ENCODE data around the gene VPS11. TPM values are rescaled to one million over a fixed set of nuclear protein-coding genes. Genes with fewer than 3 reads are reported as not detected.

VPS11 gene
- total RNA-seq, result 25.2 and 25.4 TPM in 2 replicates

GRCh38 chr11:119067371-119068222, at the start of gene VPS11:
Gene VPS11 (plus strand): TSS chr11:119067818. CDS start chr11:119067824, 6 bp downstream.

GRCh38 chr11:119018074-119018938, 49.3 kb upstream of the VPS11 start, which contains the start of the genes RPS25 and TRAPPC4:
Gene RPS25 (minus strand): TSS chr11:119018343. CDS start chr11:119018284, 59 bp downstream.
Gene TRAPPC4 (plus strand): TSS chr11:119018766. CDS start chr11:119018796, 30 bp downstream.

GRCh38 chr11:119030329-119031047, 37.1 kb upstream of the VPS11 start, which contains the start of gene SLC37A4:
Gene SLC37A4 (minus strand): TSS chr11:119030877.

GRCh38 chr11:119057000-119057769, 10.4 kb upstream of the VPS11 start, which contains the start of gene HYOU1:
Gene HYOU1 (minus strand): TSS chr11:119057205. CDS start chr11:119056160, 1,045 bp downstream.

GRCh38 chr11:119084663-119085436, 17.2 kb downstream of the VPS11 start, which contains the start of gene HMBS:
Gene HMBS (plus strand): TSS chr11:119084881. CDS start chr11:119085034, 153 bp downstream.

GRCh38 chr11:119101759-119102423, 34.3 kb downstream of the VPS11 start, which contains the start of gene DPAGT1:
Gene DPAGT1 (minus strand): TSS chr11:119101853. CDS start chr11:119101655, 198 bp downstream.

GRCh38 chr11:119106564-119107537, 39.2 kb downstream of the VPS11 start, which contains the start of gene C2CD2L:
Gene C2CD2L (plus strand): TSS chr11:119107344. CDS start chr11:119107742, 398 bp downstream.

GRCh38 chr11:119121008-119121810, 53.6 kb downstream of the VPS11 start, which contains the start of gene HINFP:
Gene HINFP (plus strand): TSS chr11:119121580. CDS start chr11:119126945, 5,365 bp downstream.

Other genes starting within 250 kb of the VPS11 start
- gene CXCR5, start 183.9 kb upstream of the VPS11 start, total RNA-seq, result not detected in 2 replicates
- gene BCL9L, start 141.9 kb upstream of the VPS11 start, total RNA-seq, result 41.5 and 57.4 TPM in 2 replicates
- not detected in 2 replicates for gene UPK2, start 111.5 kb upstream of the VPS11 start, total RNA-seq
- gene FOXR1, start 96.1 kb upstream of the VPS11 start, total RNA-seq, result not detected in 2 replicates
- 5.7 and 16.8 TPM in 2 replicates for gene CENATAC, start 69.7 kb upstream of the VPS11 start, total RNA-seq
- 2,131 and 3,333 TPM in 2 replicates for gene RPS25, start 49.5 kb upstream of the VPS11 start, total RNA-seq
- gene TRAPPC4, start 49.1 kb upstream of the VPS11 start, total RNA-seq, result 76.9 and 85.3 TPM in 2 replicates
- gene SLC37A4, start 36.9 kb upstream of the VPS11 start, total RNA-seq, result 12.2 and 12.8 TPM in 2 replicates
- 79.2 and 89.9 TPM in 2 replicates for gene HYOU1, start 10.6 kb upstream of the VPS11 start, total RNA-seq
- gene HMBS, start 17.1 kb downstream of the VPS11 start, total RNA-seq, result 9.6 and 13.2 TPM in 2 replicates
- 20.3 and 30.8 TPM in 2 replicates for gene DPAGT1, start 34.0 kb downstream of the VPS11 start, total RNA-seq
- 3.9 and 4.6 TPM in 2 replicates for gene C2CD2L, start 39.5 kb downstream of the VPS11 start, total RNA-seq
- 8.8 and 9.4 TPM in 2 replicates for gene HINFP, start 53.8 kb downstream of the VPS11 start, total RNA-seq
- gene ABCG4, start 81.2 kb downstream of the VPS11 start, total RNA-seq, result 0.10 and 0.31 TPM in 2 replicates
- 17.7 and 20.2 TPM in 2 replicates for gene NLRX1, start 100.9 kb downstream of the VPS11 start, total RNA-seq
- not detected in 2 replicates for gene NHERF4, start 117.7 kb downstream of the VPS11 start, total RNA-seq
- gene CBL, start 138.5 kb downstream of the VPS11 start, total RNA-seq, result 6.3 and 7.1 TPM in 2 replicates
- gene MCAM, start 249.3 kb downstream of the VPS11 start, total RNA-seq, result 153 and 177 TPM in 2 replicates

Measured in cardiac ventricle fibroblast (primary cell).